RWPE2 (cell line): ENCODE measurements around the gene MVD.

ENCODE experiments used
- ATAC-seq: fragments of 200-7000 bp; cut with Tn5 transposase; 3 replicates; pipeline ENCODE4 v1.9.1; 2021; ENCODE audit warnings: low read depth
- DNase-seq: peaks from one replicate; pipeline ENCODE4 v3.0.0-alpha.2; 2020; ENCODE audit warnings: low spot score
- H3K27ac ChIP-seq: fragments of 450-650 bp; 2 replicates; pipeline ENCODE4 v1.5.1; 2017; ENCODE audit warnings: mild to moderate bottlenecking; ENCODE audit not compliant: poor library complexity, severe bottlenecking
- H3K27me3 ChIP-seq: fragments of 250-450 bp; sonication (Bioruptor Pico); 2 replicates; pipeline ENCODE4 v1.5.1; 2021; ENCODE audit warnings: mild to moderate bottlenecking, moderate library complexity; ENCODE audit not compliant: insufficient read depth, poor library complexity, severe bottlenecking
- H3K36me3 ChIP-seq: fragments of 250-450 bp; sonication (Bioruptor Pico); 2 replicates; pipeline ENCODE4 v1.5.1; 2020; ENCODE audit warnings: low read depth, mild to moderate bottlenecking, moderate library complexity
- H3K4me1 ChIP-seq: fragments of 250-450 bp; sonication (Bioruptor Pico); 2 replicates; pipeline ENCODE4 v1.5.1; 2021; ENCODE audit warnings: mild to moderate bottlenecking, moderate library complexity; ENCODE audit not compliant: insufficient read depth, poor library complexity, severe bottlenecking
- H3K4me3 ChIP-seq: fragments of 250-450 bp; sonication (Bioruptor Pico); 2 replicates; pipeline ENCODE4 v1.5.1; 2021; ENCODE audit warnings: mild to moderate bottlenecking, moderate library complexity; ENCODE audit not compliant: severe bottlenecking
- H3K9me3 ChIP-seq: fragments of 250-450 bp; sonication (Bioruptor Pico); 2 replicates; pipeline ENCODE4 v1.5.1; 2021; ENCODE audit warnings: mild to moderate bottlenecking, moderate library complexity; ENCODE audit not compliant: severe bottlenecking
- TF ChIP-seq, protein P1 (sequence below): fragments of 450-650 bp; IDR thresholded peaks from one replicate; pipeline ENCODE4 v1.5.1; 2017; ENCODE audit warnings: mild to moderate bottlenecking, moderate library complexity; ENCODE audit not compliant: poor library complexity, severe bottlenecking

Gene MVD

DNA sequence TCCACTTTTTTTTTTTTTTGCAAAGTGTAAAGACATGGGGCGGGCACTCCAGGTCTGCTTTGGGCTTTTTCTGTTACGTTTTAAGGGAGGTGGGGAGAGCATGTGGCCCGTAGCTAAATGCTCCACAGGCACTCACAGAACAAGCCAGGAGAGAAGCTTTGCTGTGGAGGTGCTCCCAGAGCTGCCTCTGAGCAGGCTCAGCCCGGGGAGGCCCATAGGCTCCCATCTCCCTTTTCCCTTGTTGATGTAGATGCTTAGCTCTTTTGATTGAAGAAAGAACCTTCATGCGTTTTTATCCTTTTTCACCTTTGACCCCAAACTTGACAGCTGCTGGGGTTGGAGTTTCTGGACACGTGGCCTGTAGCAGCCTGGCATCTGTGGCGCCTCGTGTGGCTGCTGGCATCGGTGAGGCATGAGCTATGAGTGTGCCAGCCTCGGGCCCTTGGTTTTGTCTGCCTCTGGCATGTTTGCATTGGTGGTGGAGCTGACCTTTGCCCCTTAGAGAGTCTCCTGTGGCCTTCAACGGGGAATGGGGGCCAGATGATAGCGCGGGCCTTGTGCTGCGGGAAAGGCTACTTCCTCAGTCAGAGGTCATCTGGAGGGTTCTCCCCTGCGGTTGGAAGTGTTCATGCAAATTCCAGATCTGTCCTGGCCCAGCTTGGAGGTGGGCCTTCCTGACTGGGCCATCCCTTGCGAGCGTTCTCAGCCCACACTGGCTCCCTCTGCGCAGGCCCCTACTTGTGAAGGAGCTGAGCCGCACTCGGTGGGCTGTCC lies 44.5 kb downstream of the MVD start:
- no peak for ATAC-seq
- no peaks in the 10 kb centered on the region for H3K4me1 ChIP-seq
- H3K36me3 ChIP-seq, result peaks cover 36% of the 10 kb centered on the region
- H3K9me3 ChIP-seq, result no peaks in the 10 kb centered on the region
- H3K27ac ChIP-seq, result no peak overlapping the region
- TF ChIP-seq, protein P1, sequence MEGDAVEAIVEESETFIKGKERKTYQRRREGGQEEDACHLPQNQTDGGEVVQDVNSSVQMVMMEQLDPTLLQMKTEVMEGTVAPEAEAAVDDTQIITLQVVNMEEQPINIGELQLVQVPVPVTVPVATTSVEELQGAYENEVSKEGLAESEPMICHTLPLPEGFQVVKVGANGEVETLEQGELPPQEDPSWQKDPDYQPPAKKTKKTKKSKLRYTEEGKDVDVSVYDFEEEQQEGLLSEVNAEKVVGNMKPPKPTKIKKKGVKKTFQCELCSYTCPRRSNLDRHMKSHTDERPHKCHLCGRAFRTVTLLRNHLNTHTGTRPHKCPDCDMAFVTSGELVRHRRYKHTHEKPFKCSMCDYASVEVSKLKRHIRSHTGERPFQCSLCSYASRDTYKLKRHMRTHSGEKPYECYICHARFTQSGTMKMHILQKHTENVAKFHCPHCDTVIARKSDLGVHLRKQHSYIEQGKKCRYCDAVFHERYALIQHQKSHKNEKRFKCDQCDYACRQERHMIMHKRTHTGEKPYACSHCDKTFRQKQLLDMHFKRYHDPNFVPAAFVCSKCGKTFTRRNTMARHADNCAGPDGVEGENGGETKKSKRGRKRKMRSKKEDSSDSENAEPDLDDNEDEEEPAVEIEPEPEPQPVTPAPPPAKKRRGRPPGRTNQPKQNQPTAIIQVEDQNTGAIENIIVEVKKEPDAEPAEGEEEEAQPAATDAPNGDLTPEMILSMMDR, result no peak
- H3K27me3 ChIP-seq, result no peaks in the 10 kb centered on the region
- DNase-seq, result no peak
- H3K4me3 ChIP-seq, result no peak overlapping the region

DNA sequence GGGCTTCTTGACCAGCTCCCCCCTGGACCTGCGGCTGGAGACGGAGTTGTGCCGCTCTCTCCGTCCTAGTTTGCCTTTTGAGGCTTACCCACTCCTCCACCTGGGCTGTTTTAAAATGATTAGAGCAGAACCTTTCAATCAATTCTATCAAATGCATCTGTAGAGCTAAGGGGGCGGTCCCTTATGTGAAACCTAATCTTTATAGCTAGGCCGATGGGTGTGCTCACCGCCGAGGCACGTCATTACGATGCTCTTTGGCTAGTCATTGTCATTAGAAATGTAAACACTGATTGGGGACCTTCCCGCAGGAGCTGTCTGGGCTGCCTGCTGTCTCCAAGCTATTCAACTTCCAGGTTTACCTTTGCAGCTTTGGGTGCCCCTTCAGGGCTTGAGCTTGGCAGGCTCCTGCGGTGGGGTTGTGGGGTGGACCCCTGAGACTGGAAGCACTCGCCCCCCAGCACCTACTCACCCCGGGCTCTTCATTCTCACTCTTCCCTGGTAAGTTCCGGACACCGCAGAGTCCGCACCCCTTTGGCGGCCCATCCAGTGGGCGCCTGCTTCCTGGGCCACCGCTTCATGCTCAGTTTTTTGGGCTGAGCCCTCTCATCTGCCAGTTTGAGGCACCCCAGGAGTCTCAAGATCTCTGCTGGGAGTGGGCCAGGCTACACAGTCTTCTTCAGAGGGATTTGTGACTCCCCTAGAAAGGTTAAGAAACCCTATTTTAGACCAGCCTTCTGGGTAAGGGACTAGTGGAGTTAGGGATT lies 45.4 kb downstream of the MVD start:
- ATAC-seq (no peak), DNase-seq (no peak)
- TF ChIP-seq, protein P1, result no peak
- Histone ChIP-seq H3K27ac (no peak overlapping the region), H3K36me3 (peaks cover 35% of the 10 kb centered on the region), H3K4me3 (no peak overlapping the region), H3K4me1 (no peaks in the 10 kb centered on the region), H3K27me3 (no peaks in the 10 kb centered on the region), H3K9me3 (no peaks in the 10 kb centered on the region)

DNA sequence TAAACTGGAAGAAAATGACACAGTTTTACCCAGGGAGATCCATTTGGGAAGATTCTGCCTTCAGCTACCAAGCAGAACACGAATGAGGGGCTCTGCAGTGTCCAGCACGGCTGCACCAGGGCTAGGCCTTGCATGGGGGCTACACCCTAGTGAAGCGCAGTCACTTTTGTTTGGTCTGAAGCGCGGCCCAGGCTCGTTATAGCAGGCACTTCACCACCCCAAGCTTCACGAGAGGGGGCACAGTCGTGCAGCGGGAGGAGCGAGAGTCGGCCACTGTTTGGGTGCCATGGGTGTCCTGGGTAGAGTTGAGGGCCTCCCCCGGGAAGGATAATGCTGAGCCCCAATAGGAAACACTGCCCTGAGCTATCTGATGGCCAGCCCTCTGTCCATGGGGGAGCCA lies 46.2 kb downstream of the MVD start:
- no peaks in the 10 kb centered on the region for H3K27me3 ChIP-seq
- H3K9me3 ChIP-seq, result no peaks in the 10 kb centered on the region
- ATAC-seq, result no peak
- peaks cover 28% of the 10 kb centered on the region for H3K36me3 ChIP-seq
- TF ChIP-seq, protein P1, result no peak
- H3K27ac ChIP-seq, result no peak overlapping the region
- H3K4me3 ChIP-seq, result no peak overlapping the region
- H3K4me1 ChIP-seq, result no peaks in the 10 kb centered on the region
- no peak for DNase-seq

DNA sequence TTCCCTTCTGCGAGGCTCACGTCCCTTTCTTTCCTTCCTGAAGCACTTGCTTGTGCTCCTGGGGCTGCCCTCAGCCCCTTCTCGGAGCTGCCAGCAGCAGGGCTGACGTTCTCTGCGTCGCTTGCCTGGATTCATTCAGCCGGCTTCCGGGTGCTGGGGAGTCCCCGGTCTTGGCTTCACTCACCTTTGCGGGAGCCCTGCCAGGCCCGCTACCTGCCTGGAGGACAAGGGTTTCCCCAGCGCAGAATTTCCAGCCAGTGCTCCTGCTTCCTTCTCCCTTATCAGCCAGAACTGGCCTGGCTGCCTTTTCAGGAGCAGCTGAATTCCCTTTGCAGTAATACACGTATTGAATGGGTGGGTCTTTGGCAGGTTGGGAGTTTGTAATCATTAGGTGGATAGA lies 46.6 kb downstream of the MVD start:
- Histone ChIP-seq H3K27me3 (no peaks in the 10 kb centered on the region), H3K9me3 (no peaks in the 10 kb centered on the region), H3K27ac (no peak overlapping the region), H3K4me3 (no peak overlapping the region), H3K4me1 (no peaks in the 10 kb centered on the region), H3K36me3 (peaks cover 24% of the 10 kb centered on the region)
- TF ChIP-seq, protein P1, result no peak
- no peak for DNase-seq
- no peak; the same call in 1 of the 3 replicates for ATAC-seq
